DMS153 treated with DMSO at 0.1 percent for 48 hours (cell line): ENCODE measurements around the gene GALR3.
"Not testable (repeated sequence)": the region's sequence is repeated elsewhere in the genome, so short reads cannot be mapped to it uniquely, and the experiment has no call there.

Experiments
- DNase-seq: peaks from one replicate; lab custom pipeline; 2025; ENCODE audit not compliant: unreplicated experiment; lab: John Stamatoyannopoulos, UW

Gene GALR3

GRCh38 chr22:37823134-37823985, at the start of gene GALR3:
GALR3 (plus strand) TSS chr22:37823382; CDS start chr22:37823407, 25 bp downstream.
- DNase-seq: no peak

- no peak for DNase-seq
Observed at GRCh38 chr22:37774728-37775127, 48.5 kb upstream of the GALR3 start.

GRCh38 chr22:37775785-37776638, 47.2 kb upstream of the GALR3 start:
- DNase-seq: no peak

GRCh38 chr22:37776639-37777005, 46.6 kb upstream of the GALR3 start:
- no peak for DNase-seq

- peak; percentile 24 for DNase-seq
Observed at GRCh38 chr22:37777122-37777687, 46.0 kb upstream of the GALR3 start.

- DNase-seq: no peak
Observed at GRCh38 chr22:37778370-37779009, 44.7 kb upstream of the GALR3 start.

GRCh38 chr22:37781434-37782059, 41.6 kb upstream of the GALR3 start:
- no peak for DNase-seq

- DNase-seq: no peak
Observed at GRCh38 chr22:37782340-37783168, 40.6 kb upstream of the GALR3 start.

- peak; percentile 44 for DNase-seq
Observed at GRCh38 chr22:37784829-37785495, 38.2 kb upstream of the GALR3 start.

- DNase-seq: no peak
Observed at GRCh38 chr22:37790234-37790633, 32.9 kb upstream of the GALR3 start.

- no peak for DNase-seq
Observed at GRCh38 chr22:37792494-37792893, 30.7 kb upstream of the GALR3 start.

- DNase-seq: no peak
Observed at GRCh38 chr22:37794376-37794775, 28.8 kb upstream of the GALR3 start.

- no peak for DNase-seq
Observed at GRCh38 chr22:37796079-37796478, 27.1 kb upstream of the GALR3 start.

GRCh38 chr22:37797259-37797658, 25.9 kb upstream of the GALR3 start:
- DNase-seq: not testable (repeated sequence)

- no peak for DNase-seq
Observed at GRCh38 chr22:37797874-37798500, 25.2 kb upstream of the GALR3 start.

- DNase-seq: not testable (repeated sequence)
Observed at GRCh38 chr22:37799979-37800378, 23.2 kb upstream of the GALR3 start.

GRCh38 chr22:37801946-37802309, 21.3 kb upstream of the GALR3 start:
- no peak for DNase-seq

GRCh38 chr22:37802310-37803194, 20.6 kb upstream of the GALR3 start:
- DNase-seq: peak; percentile 36
